SK-N-SH treated with all-trans-retinoic acid at 6 μM for 48 hours (cell line): ENCODE results near the gene PDE6B.

Experiments used
- ATAC-seq: fragments of 200-7000 bp; cut with Tn5 transposase; 3 replicates; pipeline ENCODE4 v1.9.1; 2020; ENCODE audit warnings: mild to moderate bottlenecking, moderate library complexity
- BACH2 ChIP-seq: fragments of 250-450 bp; sonication (Bioruptor Pico); IDR thresholded peaks from 2 replicates; pipeline ENCODE4 v1.9.0; 2021; ENCODE audit warnings: mild to moderate bottlenecking, borderline replicate concordance
- CSDC2 ChIP-seq: fragments of 250-450 bp; sonication (Bioruptor Pico); IDR thresholded peaks from 2 replicates; pipeline ENCODE4 v1.5.0; 2020; ENCODE audit warnings: mild to moderate bottlenecking, moderate library complexity
- GLIS3 ChIP-seq: fragments of 250-450 bp; sonication (Bioruptor Pico); IDR thresholded peaks from 2 replicates; pipeline ENCODE4 v1.5.0; 2020; ENCODE audit warnings: mild to moderate bottlenecking, moderate library complexity
- ISL1 ChIP-seq: fragments of 250-450 bp; sonication (Bioruptor Pico); IDR thresholded peaks from 2 replicates; pipeline ENCODE4 v2.1.2; 2022; ENCODE audit warnings: mild to moderate bottlenecking, moderate library complexity
- PPARA ChIP-seq: fragments of 250-450 bp; sonication (Bioruptor Pico); IDR thresholded peaks from 2 replicates; pipeline ENCODE4 v1.5.0; 2020; ENCODE audit warnings: mild to moderate bottlenecking, borderline replicate concordance
- RARB ChIP-seq: fragments of 250-450 bp; sonication (Bioruptor Pico); IDR thresholded peaks from 2 replicates; pipeline ENCODE4 v1.8.0; 2021; ENCODE audit warnings: mild to moderate bottlenecking, moderate library complexity
- SNAI2 ChIP-seq: fragments of 250-450 bp; sonication (Bioruptor Pico); IDR thresholded peaks from 2 replicates; pipeline ENCODE4 v1.5.0; 2020; ENCODE audit warnings: mild to moderate bottlenecking, moderate library complexity
- TCF4 ChIP-seq: fragments of 250-450 bp; sonication (Bioruptor Pico); IDR thresholded peaks from 2 replicates; pipeline ENCODE4 v1.8.0; 2021; ENCODE audit warnings: mild to moderate bottlenecking, moderate library complexity, borderline replicate concordance
- ZC3H10 ChIP-seq: fragments of 250-450 bp; sonication (Bioruptor Pico); IDR thresholded peaks from 2 replicates; pipeline ENCODE4 v1.5.1; 2021; ENCODE audit warnings: mild to moderate bottlenecking, moderate library complexity
- ZFP3 ChIP-seq: fragments of 250-450 bp; sonication (Bioruptor Pico); IDR thresholded peaks from 2 replicates; pipeline ENCODE4 v1.5.0; 2020; ENCODE audit warnings: mild to moderate bottlenecking, moderate library complexity
- ZNF565 ChIP-seq: fragments of 450-650 bp; formaldehyde crosslinking; conservative IDR thresholded peaks from 2 replicates; pipeline ENCODE4 v1.5.0; 2020; ENCODE audit warnings: low read depth, mild to moderate bottlenecking, moderate library complexity
- ZNF70 ChIP-seq: fragments of 450-650 bp; formaldehyde crosslinking; IDR thresholded peaks from 2 replicates; pipeline ENCODE4 v1.5.0; 2020; ENCODE audit warnings: mild to moderate bottlenecking, moderate library complexity
- TF ChIP-seq, protein P1 (sequence below): fragments of 250-450 bp; sonication (Bioruptor Pico); IDR thresholded peaks from 2 replicates; pipeline ENCODE4 v1.5.1; 2021; ENCODE audit warnings: mild to moderate bottlenecking, moderate library complexity
- TF ChIP-seq, protein P2 (sequence below): fragments of 250-450 bp; sonication (Bioruptor Pico); IDR thresholded peaks from 2 replicates; pipeline ENCODE4 v1.8.0; 2020; ENCODE audit warnings: mild to moderate bottlenecking, moderate library complexity, borderline replicate concordance
- TF ChIP-seq, protein P3 (sequence below): fragments of 250-450 bp; sonication (Bioruptor Pico); IDR thresholded peaks from 2 replicates; pipeline ENCODE4 v1.8.0; 2021; ENCODE audit warnings: low read depth, mild to moderate bottlenecking, moderate library complexity, borderline replicate concordance
- TF ChIP-seq, protein P4 (sequence below): fragments of 250-450 bp; sonication (Bioruptor Pico); IDR thresholded peaks from 2 replicates; pipeline ENCODE4 v1.5.0; 2020; ENCODE audit warnings: mild to moderate bottlenecking, moderate library complexity
- TF ChIP-seq, protein P5 (sequence below): fragments of 250-450 bp; sonication (Bioruptor Pico); IDR thresholded peaks from 2 replicates; pipeline ENCODE4 v1.5.1; 2020; ENCODE audit warnings: low read depth, mild to moderate bottlenecking, moderate library complexity

The PDE6B gene

DNA sequence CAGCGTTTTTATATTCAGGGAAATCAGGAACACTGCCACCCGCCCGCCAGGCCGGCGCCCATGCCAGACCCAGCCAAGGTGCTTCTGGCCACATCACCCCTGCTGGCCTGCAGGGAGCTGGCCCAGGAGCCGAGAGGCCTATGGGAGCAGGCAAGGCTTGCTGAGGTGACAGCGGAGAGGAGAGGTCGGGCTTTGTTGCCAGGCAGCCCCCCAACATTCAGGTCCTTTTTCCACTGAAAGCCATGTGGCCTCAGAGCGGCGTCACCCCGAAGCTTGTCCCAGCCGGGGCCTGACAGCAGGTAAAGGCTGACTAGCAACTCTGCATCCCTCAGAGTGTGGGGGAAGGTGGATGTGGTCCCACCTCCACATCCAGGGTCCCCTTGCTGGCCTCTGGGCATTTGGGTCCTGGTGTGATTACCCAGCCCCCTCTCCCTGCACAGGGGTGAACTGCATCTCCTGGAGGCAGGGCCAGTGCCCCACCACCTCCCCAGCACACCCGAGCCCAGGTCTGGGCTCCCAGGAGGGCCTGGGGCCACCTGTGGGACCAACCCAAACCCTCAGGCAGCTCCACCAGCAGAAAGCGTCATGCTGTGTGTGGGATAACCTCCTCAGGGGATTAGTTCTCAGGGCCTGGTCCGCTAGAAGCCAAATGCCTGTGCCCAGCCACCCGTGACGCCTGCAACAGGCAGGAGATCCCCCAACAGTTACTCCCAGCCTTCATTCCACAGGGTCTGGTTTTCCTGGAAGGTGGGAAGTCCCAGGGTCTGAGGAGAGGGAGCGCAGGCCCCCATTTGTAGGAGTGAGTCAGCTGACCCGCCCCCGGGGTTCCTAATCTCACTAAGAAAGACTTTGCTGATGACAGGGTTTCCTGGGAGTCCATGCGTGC is at the start of gene PDE6B:
Gene PDE6B, plus strand, starts transcription at position 869 of the 886 bp plus-strand sequence. CDS start 54 bp downstream, outside the sequence.
- TF ChIP-seq PPARA (no peak), ISL1 (CRISPR knock-in tag) (no peak)
- TF ChIP-seq, protein P1, sequence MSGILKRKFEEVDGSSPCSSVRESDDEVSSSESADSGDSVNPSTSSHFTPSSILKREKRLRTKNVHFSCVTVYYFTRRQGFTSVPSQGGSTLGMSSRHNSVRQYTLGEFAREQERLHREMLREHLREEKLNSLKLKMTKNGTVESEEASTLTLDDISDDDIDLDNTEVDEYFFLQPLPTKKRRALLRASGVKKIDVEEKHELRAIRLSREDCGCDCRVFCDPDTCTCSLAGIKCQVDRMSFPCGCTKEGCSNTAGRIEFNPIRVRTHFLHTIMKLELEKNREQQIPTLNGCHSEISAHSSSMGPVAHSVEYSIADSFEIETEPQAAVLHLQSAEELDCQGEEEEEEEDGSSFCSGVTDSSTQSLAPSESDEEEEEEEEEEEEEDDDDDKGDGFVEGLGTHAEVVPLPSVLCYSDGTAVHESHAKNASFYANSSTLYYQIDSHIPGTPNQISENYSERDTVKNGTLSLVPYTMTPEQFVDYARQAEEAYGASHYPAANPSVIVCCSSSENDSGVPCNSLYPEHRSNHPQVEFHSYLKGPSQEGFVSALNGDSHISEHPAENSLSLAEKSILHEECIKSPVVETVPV (CRISPR knock-in tag): no peak
- TF ChIP-seq, protein P2, sequence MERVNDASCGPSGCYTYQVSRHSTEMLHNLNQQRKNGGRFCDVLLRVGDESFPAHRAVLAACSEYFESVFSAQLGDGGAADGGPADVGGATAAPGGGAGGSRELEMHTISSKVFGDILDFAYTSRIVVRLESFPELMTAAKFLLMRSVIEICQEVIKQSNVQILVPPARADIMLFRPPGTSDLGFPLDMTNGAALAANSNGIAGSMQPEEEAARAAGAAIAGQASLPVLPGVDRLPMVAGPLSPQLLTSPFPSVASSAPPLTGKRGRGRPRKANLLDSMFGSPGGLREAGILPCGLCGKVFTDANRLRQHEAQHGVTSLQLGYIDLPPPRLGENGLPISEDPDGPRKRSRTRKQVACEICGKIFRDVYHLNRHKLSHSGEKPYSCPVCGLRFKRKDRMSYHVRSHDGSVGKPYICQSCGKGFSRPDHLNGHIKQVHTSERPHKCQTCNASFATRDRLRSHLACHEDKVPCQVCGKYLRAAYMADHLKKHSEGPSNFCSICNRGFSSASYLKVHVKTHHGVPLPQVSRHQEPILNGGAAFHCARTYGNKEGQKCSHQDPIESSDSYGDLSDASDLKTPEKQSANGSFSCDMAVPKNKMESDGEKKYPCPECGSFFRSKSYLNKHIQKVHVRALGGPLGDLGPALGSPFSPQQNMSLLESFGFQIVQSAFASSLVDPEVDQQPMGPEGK: no peak
- no peak for ATAC-seq

DNA sequence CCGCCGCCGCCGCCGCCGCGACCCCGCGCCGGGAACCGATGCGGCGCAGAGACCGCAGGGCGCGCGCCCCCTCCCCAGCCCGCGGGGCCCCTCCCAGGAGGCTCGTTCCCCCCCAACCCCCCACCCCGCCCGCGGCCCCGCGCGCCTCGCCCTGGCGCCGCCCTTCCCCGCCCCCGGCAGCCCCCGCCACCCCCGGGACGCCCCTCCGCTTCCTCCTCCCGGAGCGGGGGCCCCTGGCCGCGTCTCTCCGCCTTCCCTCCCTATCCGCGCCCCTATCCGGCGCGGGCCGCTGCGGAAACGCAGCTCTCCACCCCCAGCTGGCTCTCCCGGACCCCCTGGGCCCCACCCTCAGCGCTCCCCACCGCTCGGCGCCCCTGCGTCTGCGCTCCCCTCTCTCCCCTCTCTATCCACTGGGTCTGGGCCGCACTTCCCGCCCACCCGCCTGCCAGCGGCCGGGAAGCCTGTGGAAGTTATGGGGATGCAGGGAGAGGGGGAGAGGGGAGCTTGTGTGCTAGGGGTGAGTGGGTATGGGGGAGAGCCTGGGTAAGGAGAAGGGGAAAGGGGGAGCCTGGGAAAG is 49.0 kb upstream of the PDE6B start, which contains the start of gene TMEM271:
Gene TMEM271, minus strand, starts transcription at position 51 of the 577 bp plus-strand sequence. CDS start 233 bp downstream, outside the sequence.
- ATAC-seq: no peak
- TF ChIP-seq, protein P3, sequence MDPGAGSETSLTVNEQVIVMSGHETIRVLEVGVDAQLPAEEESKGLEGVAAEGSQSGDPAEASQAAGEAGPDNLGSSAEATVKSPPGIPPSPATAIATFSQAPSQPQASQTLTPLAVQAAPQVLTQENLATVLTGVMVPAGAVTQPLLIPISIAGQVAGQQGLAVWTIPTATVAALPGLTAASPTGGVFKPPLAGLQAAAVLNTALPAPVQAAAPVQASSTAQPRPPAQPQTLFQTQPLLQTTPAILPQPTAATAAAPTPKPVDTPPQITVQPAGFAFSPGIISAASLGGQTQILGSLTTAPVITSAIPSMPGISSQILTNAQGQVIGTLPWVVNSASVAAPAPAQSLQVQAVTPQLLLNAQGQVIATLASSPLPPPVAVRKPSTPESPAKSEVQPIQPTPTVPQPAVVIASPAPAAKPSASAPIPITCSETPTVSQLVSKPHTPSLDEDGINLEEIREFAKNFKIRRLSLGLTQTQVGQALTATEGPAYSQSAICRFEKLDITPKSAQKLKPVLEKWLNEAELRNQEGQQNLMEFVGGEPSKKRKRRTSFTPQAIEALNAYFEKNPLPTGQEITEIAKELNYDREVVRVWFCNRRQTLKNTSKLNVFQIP (CRISPR knock-in tag): no peak
- TF ChIP-seq ZFP3 (CRISPR knock-in tag) (no peak), ISL1 (CRISPR knock-in tag) (no peak), ZNF565 (CRISPR knock-in tag) (no peak), ZC3H10 (CRISPR knock-in tag) (no peak), ZNF70 (CRISPR knock-in tag) (no peak), SNAI2 (CRISPR knock-in tag) (no peak)
- TF ChIP-seq, protein P2: no peak
- TF ChIP-seq, protein P1 (CRISPR knock-in tag): no peak
- TF ChIP-seq, protein P4, sequence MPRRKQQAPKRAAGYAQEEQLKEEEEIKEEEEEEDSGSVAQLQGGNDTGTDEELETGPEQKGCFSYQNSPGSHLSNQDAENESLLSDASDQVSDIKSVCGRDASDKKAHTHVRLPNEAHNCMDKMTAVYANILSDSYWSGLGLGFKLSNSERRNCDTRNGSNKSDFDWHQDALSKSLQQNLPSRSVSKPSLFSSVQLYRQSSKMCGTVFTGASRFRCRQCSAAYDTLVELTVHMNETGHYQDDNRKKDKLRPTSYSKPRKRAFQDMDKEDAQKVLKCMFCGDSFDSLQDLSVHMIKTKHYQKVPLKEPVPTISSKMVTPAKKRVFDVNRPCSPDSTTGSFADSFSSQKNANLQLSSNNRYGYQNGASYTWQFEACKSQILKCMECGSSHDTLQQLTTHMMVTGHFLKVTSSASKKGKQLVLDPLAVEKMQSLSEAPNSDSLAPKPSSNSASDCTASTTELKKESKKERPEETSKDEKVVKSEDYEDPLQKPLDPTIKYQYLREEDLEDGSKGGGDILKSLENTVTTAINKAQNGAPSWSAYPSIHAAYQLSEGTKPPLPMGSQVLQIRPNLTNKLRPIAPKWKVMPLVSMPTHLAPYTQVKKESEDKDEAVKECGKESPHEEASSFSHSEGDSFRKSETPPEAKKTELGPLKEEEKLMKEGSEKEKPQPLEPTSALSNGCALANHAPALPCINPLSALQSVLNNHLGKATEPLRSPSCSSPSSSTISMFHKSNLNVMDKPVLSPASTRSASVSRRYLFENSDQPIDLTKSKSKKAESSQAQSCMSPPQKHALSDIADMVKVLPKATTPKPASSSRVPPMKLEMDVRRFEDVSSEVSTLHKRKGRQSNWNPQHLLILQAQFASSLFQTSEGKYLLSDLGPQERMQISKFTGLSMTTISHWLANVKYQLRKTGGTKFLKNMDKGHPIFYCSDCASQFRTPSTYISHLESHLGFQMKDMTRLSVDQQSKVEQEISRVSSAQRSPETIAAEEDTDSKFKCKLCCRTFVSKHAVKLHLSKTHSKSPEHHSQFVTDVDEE (CRISPR knock-in tag): no peak

DNA sequence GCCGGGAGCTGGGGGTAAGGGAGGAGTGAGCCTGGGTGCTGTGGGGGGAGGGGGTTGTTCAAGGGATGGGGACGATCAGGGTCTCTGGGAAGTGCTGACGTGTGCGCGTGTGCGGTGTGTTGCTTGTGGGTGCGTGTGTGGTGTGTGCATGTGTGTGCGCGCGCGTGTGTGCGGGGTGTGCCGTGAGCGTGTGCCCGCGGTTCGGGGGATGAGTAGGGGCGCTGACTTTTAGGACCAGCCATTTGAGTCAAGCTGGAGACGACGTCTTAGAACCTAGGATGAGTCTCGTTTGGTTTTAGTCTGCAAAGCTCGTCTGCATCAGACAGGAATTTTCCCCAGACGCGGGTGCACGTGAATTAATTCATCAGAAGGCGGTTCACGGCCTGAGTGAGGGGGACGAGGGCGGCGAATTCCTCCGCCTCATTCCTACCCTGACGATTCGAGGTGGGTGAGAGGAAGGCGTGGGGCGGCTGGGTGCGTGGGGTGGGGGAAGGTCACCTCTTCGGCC is 48.3 kb upstream of the PDE6B start:
- ATAC-seq: no peak
- no peak for TF ChIP-seq RARB (CRISPR knock-in tag)
- TF ChIP-seq SNAI2 (CRISPR knock-in tag): no peak
- TF ChIP-seq TCF4 (CRISPR knock-in tag): no peak
- TF ChIP-seq BACH2 (CRISPR knock-in tag): no peak
- TF ChIP-seq, protein P3 (CRISPR knock-in tag): no peak
- no peak for TF ChIP-seq CSDC2
- TF ChIP-seq, protein P5, sequence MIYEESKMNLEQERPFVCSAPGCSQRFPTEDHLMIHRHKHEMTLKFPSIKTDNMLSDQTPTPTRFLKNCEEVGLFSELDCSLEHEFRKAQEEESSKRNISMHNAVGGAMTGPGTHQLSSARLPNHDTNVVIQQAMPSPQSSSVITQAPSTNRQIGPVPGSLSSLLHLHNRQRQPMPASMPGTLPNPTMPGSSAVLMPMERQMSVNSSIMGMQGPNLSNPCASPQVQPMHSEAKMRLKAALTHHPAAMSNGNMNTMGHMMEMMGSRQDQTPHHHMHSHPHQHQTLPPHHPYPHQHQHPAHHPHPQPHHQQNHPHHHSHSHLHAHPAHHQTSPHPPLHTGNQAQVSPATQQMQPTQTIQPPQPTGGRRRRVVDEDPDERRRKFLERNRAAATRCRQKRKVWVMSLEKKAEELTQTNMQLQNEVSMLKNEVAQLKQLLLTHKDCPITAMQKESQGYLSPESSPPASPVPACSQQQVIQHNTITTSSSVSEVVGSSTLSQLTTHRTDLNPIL: no peak
- TF ChIP-seq, protein P2: no peak
- TF ChIP-seq ZFP3 (CRISPR knock-in tag): no peak
- TF ChIP-seq ZNF70 (CRISPR knock-in tag): no peak
- no peak for TF ChIP-seq ZC3H10 (CRISPR knock-in tag)
- no peak for TF ChIP-seq GLIS3
